DMS153 treated with DMSO at 0.1 percent for 48 hours (cell line): ENCODE measurements around the gene BCAP29.

Experiments used
- DNase-seq: peaks from one replicate; lab custom pipeline; 2025; ENCODE audit not compliant: unreplicated experiment; lab: John Stamatoyannopoulos, UW

BCAP29 gene

DNA sequence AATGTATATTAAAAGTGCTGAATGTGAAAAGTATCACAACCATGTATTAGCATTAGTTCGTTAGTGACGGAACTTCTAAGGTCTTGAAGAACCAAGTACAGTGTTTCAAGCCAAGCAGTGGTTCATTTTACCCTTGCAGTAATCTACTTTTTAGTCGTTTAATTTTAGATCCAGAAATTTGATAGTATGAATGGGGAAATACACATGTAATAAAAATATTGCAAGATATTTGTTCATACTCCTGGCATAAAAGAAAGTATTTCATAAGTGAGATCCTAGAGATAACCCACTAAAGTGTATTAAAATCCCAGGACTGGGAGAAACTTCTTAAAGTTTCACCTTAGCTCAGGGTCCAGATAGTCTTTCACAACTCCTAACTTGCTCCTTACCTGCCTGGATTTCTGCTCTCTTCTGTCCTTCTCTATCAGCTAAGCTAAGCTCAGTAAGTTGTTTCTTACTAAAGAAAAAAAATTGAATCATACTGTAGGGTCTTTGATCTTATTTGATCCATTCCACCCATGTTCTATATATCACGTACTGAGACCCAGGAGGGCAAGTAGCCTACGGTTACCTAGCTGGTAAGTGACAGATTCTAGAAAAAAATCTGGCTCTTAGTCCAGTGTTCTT, 1.5 kb downstream of the BCAP29 start:
- no peak for DNase-seq

- DNase-seq, result no peak
Observed at GRCh38 chr7:107582875-107583274, 2.8 kb downstream of the BCAP29 start.

- DNase-seq, result no peak
Observed at GRCh38 chr7:107584716-107585115, 4.7 kb downstream of the BCAP29 start.

GRCh38 chr7:107588529-107589130, 8.6 kb downstream of the BCAP29 start:
- DNase-seq, result no peak

- DNase-seq, result no peak
Observed at GRCh38 chr7:107591421-107591820, 11.4 kb downstream of the BCAP29 start.

- no peak for DNase-seq
Observed at GRCh38 chr7:107592361-107593024, 12.4 kb downstream of the BCAP29 start.

- DNase-seq, result no peak
Observed at GRCh38 chr7:107593025-107593410, 13.0 kb downstream of the BCAP29 start.

DNA sequence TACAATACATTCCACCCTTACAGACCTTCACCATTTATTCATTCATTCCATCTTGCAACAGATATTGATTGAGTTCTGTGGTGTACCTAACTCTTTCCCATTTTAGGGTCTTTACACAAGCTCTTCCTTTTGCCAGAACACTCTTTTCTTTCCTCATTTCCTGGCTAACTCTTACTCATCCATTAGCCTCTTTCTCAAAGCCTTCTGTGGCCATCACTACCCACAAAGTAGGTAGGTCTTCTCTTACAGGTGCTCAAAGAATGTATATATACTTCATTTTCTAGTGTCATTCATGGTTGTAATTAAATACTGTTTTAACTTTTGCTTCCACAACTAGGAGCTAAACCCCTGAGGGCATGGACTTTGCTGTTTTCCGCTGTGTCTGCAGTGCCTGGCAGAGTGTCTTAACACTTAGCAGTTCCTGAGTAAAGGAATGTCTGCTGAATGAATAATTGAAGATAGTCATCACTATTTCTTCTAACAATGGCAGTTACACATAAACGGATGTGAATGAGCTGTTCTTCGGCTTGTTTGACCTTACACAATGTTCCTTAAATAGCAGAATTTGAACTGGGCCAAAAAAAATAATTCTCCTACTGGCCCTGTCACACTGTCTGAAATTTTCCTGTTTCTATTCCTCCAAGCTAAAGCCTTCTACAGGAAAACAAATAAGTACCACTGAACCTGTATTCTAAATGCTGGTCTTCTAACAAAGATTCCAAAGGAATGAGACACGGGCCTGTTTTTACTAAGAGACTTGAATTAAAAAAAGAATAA, 15.1 kb downstream of the BCAP29 start:
- no peak for DNase-seq

- DNase-seq, result no peak
Observed at GRCh38 chr7:107596881-107597581, 17.0 kb downstream of the BCAP29 start.

DNA sequence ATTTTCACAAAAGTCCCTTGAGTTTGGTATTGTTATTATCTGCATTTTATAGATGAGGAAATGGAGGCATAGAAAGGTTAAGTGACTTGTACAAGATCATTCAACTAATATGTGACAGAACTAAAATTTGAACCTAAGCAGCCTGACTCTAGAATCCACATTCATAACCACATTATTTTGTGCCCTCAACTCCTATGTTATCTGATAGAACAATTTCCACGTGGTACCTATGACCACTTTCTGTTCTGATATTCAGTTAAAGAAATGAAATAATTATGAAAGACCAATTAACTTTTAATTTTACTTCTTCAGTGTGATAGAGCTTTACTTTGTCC, 17.5 kb downstream of the BCAP29 start:
- DNase-seq, result no peak

DNA sequence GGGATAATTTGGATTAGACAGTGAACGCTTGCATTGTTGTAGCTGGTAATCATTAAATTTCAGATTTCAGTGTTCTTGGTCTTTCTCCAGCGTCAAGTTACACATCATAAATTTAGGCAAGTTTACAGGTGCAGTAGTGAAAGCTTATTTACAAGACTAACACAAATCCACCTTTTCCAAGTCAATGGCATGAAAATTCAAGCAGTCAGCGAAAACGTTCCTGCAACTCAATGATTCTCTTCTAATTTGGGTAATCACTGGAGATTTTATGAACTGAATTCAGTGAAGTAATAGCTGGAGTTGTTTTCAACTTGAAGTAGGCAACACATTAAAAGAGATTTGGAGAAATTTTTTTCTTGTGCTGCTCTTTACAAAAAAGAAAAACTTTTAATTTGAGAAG, 17.9 kb downstream of the BCAP29 start:
- DNase-seq, result no peak

GRCh38 chr7:107599262-107599661, 19.2 kb downstream of the BCAP29 start:
- DNase-seq, result no peak

- DNase-seq, result no peak
Observed at GRCh38 chr7:107600816-107601215, 20.8 kb downstream of the BCAP29 start.

- no peak for DNase-seq
Observed at GRCh38 chr7:107605218-107605815, 25.3 kb downstream of the BCAP29 start.

- DNase-seq, result no peak
Observed at GRCh38 chr7:107606303-107606702, 26.3 kb downstream of the BCAP29 start.

DNA sequence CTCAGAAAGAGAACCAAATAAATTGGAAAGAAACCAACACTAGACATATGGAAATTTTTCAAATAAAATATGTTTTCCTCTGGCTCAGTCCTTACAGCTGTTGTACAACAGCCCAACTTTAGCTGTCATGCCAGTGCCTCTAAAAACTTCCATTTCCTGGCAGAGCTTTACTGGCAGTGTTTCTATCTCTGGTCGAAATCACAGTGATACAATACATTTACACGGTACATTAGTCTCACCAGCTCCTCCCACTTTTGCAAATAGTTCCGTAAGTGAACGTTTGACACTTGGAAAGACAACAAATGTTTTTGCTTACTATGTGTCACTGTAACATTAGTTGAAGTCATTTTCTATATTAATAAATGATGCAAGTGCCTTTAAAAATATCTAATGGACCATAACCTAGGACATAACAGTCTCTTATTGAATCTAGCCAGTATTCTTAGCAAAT, 29.8 kb downstream of the BCAP29 start:
- DNase-seq, result no peak

- DNase-seq, result no peak
Observed at GRCh38 chr7:107610323-107610722, 30.3 kb downstream of the BCAP29 start.

DNA sequence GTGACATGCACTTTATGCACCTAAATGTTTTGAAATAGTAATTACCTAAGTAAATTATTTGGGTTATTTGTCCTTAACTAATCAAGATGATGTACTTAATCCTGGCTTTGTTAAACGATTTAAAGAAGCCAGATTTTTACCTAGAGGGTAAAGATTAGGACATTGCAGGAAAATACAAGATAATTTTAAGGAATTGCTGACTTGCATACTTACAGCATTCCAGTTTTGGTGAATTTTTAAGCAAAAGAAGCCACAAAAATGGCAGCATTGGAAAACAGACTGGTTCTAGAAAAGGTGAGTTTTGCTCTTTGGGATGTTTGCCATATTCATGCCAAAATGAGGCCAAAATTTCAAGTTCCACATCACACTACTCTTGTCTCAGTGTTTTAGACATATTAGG, 33.4 kb downstream of the BCAP29 start:
- no peak for DNase-seq

- DNase-seq, result no peak
Observed at GRCh38 chr7:107613948-107614347, 33.9 kb downstream of the BCAP29 start.

DNA sequence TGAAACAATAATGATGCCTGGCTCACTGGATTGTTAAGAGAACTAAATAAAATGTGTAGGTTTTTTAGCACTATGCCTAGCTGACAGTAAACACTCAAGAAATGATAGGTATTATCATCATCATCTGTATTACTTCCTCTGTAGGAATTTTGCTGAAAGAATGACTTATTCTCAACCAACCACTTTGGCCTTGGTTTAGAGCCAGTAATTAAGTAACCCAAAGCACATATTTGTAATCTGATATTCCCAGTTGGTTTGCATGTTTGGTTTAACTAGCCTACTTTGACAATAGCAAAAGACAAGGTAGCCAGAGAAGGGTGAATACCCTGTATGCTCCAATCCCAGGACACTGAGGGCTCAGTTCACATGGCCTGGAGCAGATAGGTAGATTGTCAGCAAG, 34.4 kb downstream of the BCAP29 start:
- DNase-seq, result no peak
